Nucleus accumbens (tissue), 56 donors: Measurements from ENCODE around the gene NCOA7.
"Not testable (repeated sequence)": the region's sequence is repeated elsewhere in the genome, so short reads cannot be mapped to it uniquely, and the experiment has no call there.

ENCODE experiments used
- DNase-seq, 56 donors: peaks; one replicate each; lab custom pipeline; 2025; lab: John Stamatoyannopoulos, UW

The NCOA7 gene

GRCh38 chr6:125752773-125753172, 38.0 kb upstream of the NCOA7 start:
- no peak for DNase-seq

GRCh38 chr6:125753218-125753936, 37.4 kb upstream of the NCOA7 start:
- DNase-seq: no peak

- no peak for DNase-seq
These were observed 36.9 kb upstream of the NCOA7 start for GRCh38 chr6:125753937-125754259.

- no peak for DNase-seq
These were observed 36.2 kb upstream of the NCOA7 start for GRCh38 chr6:125754566-125754965.

GRCh38 chr6:125759184-125759902, 31.4 kb upstream of the NCOA7 start:
- DNase-seq: no peak

- DNase-seq: no peak
These were observed 30.8 kb upstream of the NCOA7 start for GRCh38 chr6:125759959-125760457.

- no peak for DNase-seq
These were observed 26.6 kb upstream of the NCOA7 start for GRCh38 chr6:125764121-125764671.

GRCh38 chr6:125765944-125766343, 24.8 kb upstream of the NCOA7 start:
- peak in 11 of 56 donors; percentile 8 to 38 (median 25) for DNase-seq

GRCh38 chr6:125766641-125767040, 24.1 kb upstream of the NCOA7 start:
- no peak for DNase-seq

GRCh38 chr6:125769147-125769783, 21.5 kb upstream of the NCOA7 start:
- DNase-seq: no peak

GRCh38 chr6:125773387-125774341, 17.1 kb upstream of the NCOA7 start:
- DNase-seq: no peak

GRCh38 chr6:125776107-125776826, 14.5 kb upstream of the NCOA7 start:
- DNase-seq: not testable (repeated sequence)

GRCh38 chr6:125779924-125780539, 10.7 kb upstream of the NCOA7 start:
- peak in 55 of 56 donors; percentile 3 to 89 (median 75) for DNase-seq

- DNase-seq: peak in 43 of 56 donors; percentile 10 to 79 (median 39)
These were observed 10.0 kb upstream of the NCOA7 start for GRCh38 chr6:125780540-125781313.

GRCh38 chr6:125781314-125781868, 9.4 kb upstream of the NCOA7 start:
- DNase-seq: peak in 1 of 56 donors; percentile 8

- no peak for DNase-seq
These were observed 6.4 kb upstream of the NCOA7 start for GRCh38 chr6:125784365-125784764.

- DNase-seq: peak in 1 of 56 donors; percentile 9
These were observed 3.0 kb upstream of the NCOA7 start for GRCh38 chr6:125787791-125788190.

GRCh38 chr6:125789167-125789566, 1.6 kb upstream of the NCOA7 start:
- DNase-seq: no peak
